ENCODE measurements around the gene PKIG. TPM values are rescaled to one million over a fixed set of nuclear protein-coding genes. Genes with fewer than 3 reads are reported as not detected.

The PKIG gene
- total and polyA plus RNA-seq, 2 experiments from 2014 or later: 29.7 to 33.2 TPM

- no peak overlapping the region for H3K4me2 ChIP-seq
- TF ChIP-seq NANOG (IDR thresholded peaks at IDR 0.05; ENCODE audit: borderline replicate concordance) (no peak), CTCF (conservative IDR thresholded peaks at IDR 0.05; ENCODE audit: low read depth in 2 of 2) (no peak), REST (IDR thresholded peaks at IDR 0.05; ENCODE audit: unreplicated experiment) (no peak), JUNB (IDR thresholded peaks at IDR 0.05; ENCODE audit: unreplicated experiment) (no peak), ZNF462 (CRISPR knock-in tag; IDR thresholded peaks at IDR 0.05) (no peak), EZH2 (IDR thresholded peaks at IDR 0.05; ENCODE audit: low read depth, unreplicated experiment) (no peak), POLR2AphosphoS5 (IDR thresholded peaks at IDR 0.05; ENCODE audit: low read depth) (no peak), STAT1 (IDR thresholded peaks at IDR 0.05; ENCODE audit: unreplicated experiment) (no peak), ETS1 (IDR thresholded peaks at IDR 0.05) (no peak), EZH2phosphoT487 (IDR thresholded peaks at IDR 0.05; ENCODE audit: unreplicated experiment) (no peak)
Observed at GRCh38 chr20:44657875-44658274, 75.5 kb downstream of the PKIG start.

More at GRCh38 chr20:44657875-44658274, 75.5 kb downstream of the PKIG start:
- H3F3A ChIP-seq (replicated peaks; ENCODE audit: low read depth): no peaks in the 10 kb centered on the region
- Mint-ChIP-seq H3K27ac (no peak overlapping the region), H3K4me1 (peaks cover 14% of the 10 kb centered on the region), H3K36me3 (ENCODE audit: low read depth) (peaks cover 18% of the 10 kb centered on the region), H3K4me3 (no peak overlapping the region), H3K9me3 (peaks cover 24% of the 10 kb centered on the region), H3K27me3 (ENCODE audit: insufficient read depth, low read depth, poor library complexity) (peaks cover 22% of the 10 kb centered on the region)
- DNase-seq (ENCODE audit: low spot score): no peak
- H3K36me3 ChIP-seq (ENCODE audit: insufficient read depth): no peaks in the 10 kb centered on the region
- H3K27ac ChIP-seq (ENCODE audit: low read depth): no peak overlapping the region
- H4K20me1 ChIP-seq (replicated peaks; ENCODE audit: insufficient read depth): no peaks in the 10 kb centered on the region
- H2AFZ ChIP-seq: no peak overlapping the region
- no peaks in the 10 kb centered on the region for H3K9me2 ChIP-seq (ENCODE audit: insufficient read depth)
- no peaks in the 10 kb centered on the region for H3K79me2 ChIP-seq (replicated peaks; ENCODE audit: insufficient read depth)
- H3K4me3 ChIP-seq: no peak overlapping the region
- no peak for ATAC-seq
- H3K27me3 ChIP-seq (ENCODE audit: insufficient read depth): peaks cover 10% of the 10 kb centered on the region
- H3K4me1 ChIP-seq (ENCODE audit: insufficient read depth): no peaks in the 10 kb centered on the region

Measured in GM23338 (cell line).